Spleen (tissue), 11 donors: Measurements from ENCODE around the gene SLC20A1. TPM values are rescaled to one million over a fixed set of nuclear protein-coding genes. Genes with fewer than 3 reads are reported as not detected.

ENCODE experiments used
- DNase-seq: peaks from one replicate; pipeline ENCODE4 v3.0.0-alpha.2; 2020
- H3K27ac ChIP-seq, 8 donors: fragments of 200-600 bp; sonication (generic) in 7 of 8; 1 replicate in 4 of 8; 2 replicates in 4 of 8; pipeline versions ENCODE4 v1.5.0 to v1.8.0; 2016 to 2021; ENCODE audit warnings: inconsistent platforms in 4 of 8, mild to moderate bottlenecking in 4 of 8, moderate library complexity in 1 of 8
- H3K27me3 ChIP-seq, 7 donors: fragments of 200-600 bp; sonication (generic) in 6 of 7; replicated peaks in 1 of 7; 1 replicate in 4 of 7; 2 replicates in 3 of 7; pipeline versions ENCODE4 v1.5.0 to v1.8.0; 2016 to 2021; ENCODE audit warnings: inconsistent platforms in 3 of 7, mild to moderate bottlenecking in 1 of 7
- H3K36me3 ChIP-seq, 6 donors: fragments of 200-600 bp; sonication (generic) in 5 of 6; 1 replicate in 4 of 6; 2 replicates in 2 of 6; pipeline versions ENCODE4 v1.5.0 to v1.8.0; 2016 to 2021; ENCODE audit warnings: inconsistent platforms in 2 of 6
- H3K4me1 ChIP-seq, 6 donors: fragments of 200-600 bp; sonication (generic) in 5 of 6; 1 replicate in 3 of 6; 2 replicates in 3 of 6; pipeline versions ENCODE4 v1.5.0 to v1.8.0; 2016 to 2021; ENCODE audit warnings: inconsistent platforms in 3 of 6
- H3K4me3 ChIP-seq, 8 donors: fragments of 200-600 bp; sonication (generic) in 7 of 8; 1 replicate in 4 of 8; 2 replicates in 4 of 8; pipeline versions ENCODE4 v1.5.0 to v1.8.0; 2016 to 2021; ENCODE audit warnings: inconsistent platforms in 4 of 8, mild to moderate bottlenecking in 4 of 8, moderate library complexity in 2 of 8
- H3K9me3 ChIP-seq, 8 donors: fragments of 200-600 bp; sonication (generic) in 7 of 8; 1 replicate in 4 of 8; 2 replicates in 4 of 8; pipeline versions ENCODE4 v1.5.0 to v1.8.0; 2016 to 2021; ENCODE audit warnings: inconsistent platforms in 4 of 8
- POLR2A ChIP-seq, 3 donors: fragments of 450-650 bp; IDR thresholded peaks; one replicate each; pipeline ENCODE4 v1.5.1; 2017; ENCODE audit warnings: antibody characterized with exemption in 3 of 3, mild to moderate bottlenecking in 1 of 3
- POLR2AphosphoS5 ChIP-seq, 3 donors: sonication (generic); formaldehyde crosslinking; IDR thresholded peaks; one replicate each; pipeline ENCODE4 v1.5.1; 2017; ENCODE audit warnings: antibody characterized with exemption in 3 of 3
- WGBS, 5 donors: extraction: QIAGEN DNeasy Blood & Tissue Kit in 3 of 5; methylation state at CpG; one replicate each; pipeline versions ENCODE4 v1.1.5 to v1.1.7; 2013 to 2018; 5-methylcytosine and 5-hydroxymethylcytosine counted together
- intact Hi-C: fragments of 100-400 bp; cut with DNase I; formaldehyde crosslinking; loops from one replicate; pipeline ENCODE4 v1.15.0; 2023; ENCODE audit warnings: low total_unique reads
- polyA plus RNA-seq, 3 donors: library from polyadenylated mRNA; stranded (reverse); fragments of 200-250 nt; gene quantifications; one replicate each; pipeline ENCODE4 v1.2.1, GENCODE V29; 2013
- total RNA-seq, 7 donors: library from RNA; depleted of rRNA in 3 of 7; stranded (reverse); fragments of >200 nt in 3 of 7; fragmentation: NEBNext Ultra II Directional in 4 of 7; extraction: Animal tissue kit (Norgen Biotek cat#: 25700) in 4 of 7; gene quantifications; one replicate each; pipeline versions ENCODE4 v1.1.0 to v1.2.1, GENCODE V29; 2016 to 2021
- TF ChIP-seq, protein P1 (sequence below), 11 experiments: fragments of 200-600 bp in 7 of 11; fragments of 450-650 bp in 4 of 11; sonication (generic) in 4 of 11; IDR thresholded peaks in 8 of 11; conservative IDR thresholded peaks in 3 of 11; 1 replicate in 7 of 11; 2 replicates in 4 of 11; pipeline versions ENCODE4 v1.4.0 to v1.8.0; 2016 to 2021; ENCODE audit warnings: antibody characterized with exemption in 11 of 11, inconsistent platforms in 4 of 11, mild to moderate bottlenecking in 1 of 11
- donor health status: healthy with polysubstance abuse.
- donor health status: DM: no; HTN: no; CAD: no; lungs with moderate emphysema.
- donor health status: DM: no; HTN: no; CAD: no.
- donor health status: Bipolar disorder and iron deficiency.
- donor health status: healthy.
- donor health status: DM: no; HTN: no; CAD: no.
- donor health status: DM: yes; HTN: yes; CAD: no.

SLC20A1 gene
- total and polyA plus RNA-seq, 10 donors = 15.4 to 83.6 (median 57.6) TPM

DNA sequence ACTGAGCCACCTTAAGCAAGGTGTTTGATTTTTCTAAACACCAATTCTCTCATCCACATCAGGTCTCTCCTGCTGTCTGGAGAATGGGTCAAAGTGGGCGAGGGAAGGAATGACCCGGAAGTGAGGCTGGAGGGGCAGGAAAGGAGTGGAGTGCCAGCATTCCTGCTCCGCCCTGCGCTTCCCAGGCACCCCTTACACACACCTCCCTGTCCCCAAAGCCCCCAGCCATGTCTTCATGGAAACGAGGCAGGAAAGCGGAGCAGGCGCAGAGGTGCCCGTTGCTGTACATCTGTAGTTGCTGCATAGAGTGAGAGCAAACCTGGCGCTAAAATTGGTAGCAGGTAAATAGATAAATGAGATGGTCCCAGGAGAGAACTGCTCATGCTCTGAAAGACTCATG, 47.9 kb downstream of the SLC20A1 start:
- Histone ChIP-seq H3K4me1 (peaks cover 8 to 47% (median 28%) of the 10 kb centered on the region in 6 donors), H3K36me3 (no peaks in the 10 kb centered on the region), H3K9me3 (no peaks in the 10 kb centered on the region), H3K27ac (no peak overlapping the region), H3K27me3 (no peaks in the 10 kb centered on the region), H3K4me3 (no peak overlapping the region)
- intact Hi-C loops = no loop called here
- whole genome bisulfite sequencing, 5 donors = 85 to 87% (median 86%) methylated on average over 9 of the region's 9 CpGs
- DNase-seq = no peak
- TF ChIP-seq POLR2A (IDR thresholded peaks at IDR 0.05) (no peak), POLR2AphosphoS5 (IDR thresholded peaks at IDR 0.05) (no peak)
- TF ChIP-seq, protein P1, sequence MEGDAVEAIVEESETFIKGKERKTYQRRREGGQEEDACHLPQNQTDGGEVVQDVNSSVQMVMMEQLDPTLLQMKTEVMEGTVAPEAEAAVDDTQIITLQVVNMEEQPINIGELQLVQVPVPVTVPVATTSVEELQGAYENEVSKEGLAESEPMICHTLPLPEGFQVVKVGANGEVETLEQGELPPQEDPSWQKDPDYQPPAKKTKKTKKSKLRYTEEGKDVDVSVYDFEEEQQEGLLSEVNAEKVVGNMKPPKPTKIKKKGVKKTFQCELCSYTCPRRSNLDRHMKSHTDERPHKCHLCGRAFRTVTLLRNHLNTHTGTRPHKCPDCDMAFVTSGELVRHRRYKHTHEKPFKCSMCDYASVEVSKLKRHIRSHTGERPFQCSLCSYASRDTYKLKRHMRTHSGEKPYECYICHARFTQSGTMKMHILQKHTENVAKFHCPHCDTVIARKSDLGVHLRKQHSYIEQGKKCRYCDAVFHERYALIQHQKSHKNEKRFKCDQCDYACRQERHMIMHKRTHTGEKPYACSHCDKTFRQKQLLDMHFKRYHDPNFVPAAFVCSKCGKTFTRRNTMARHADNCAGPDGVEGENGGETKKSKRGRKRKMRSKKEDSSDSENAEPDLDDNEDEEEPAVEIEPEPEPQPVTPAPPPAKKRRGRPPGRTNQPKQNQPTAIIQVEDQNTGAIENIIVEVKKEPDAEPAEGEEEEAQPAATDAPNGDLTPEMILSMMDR (IDR thresholded peaks at IDR 0.05 in 8 of 11, conservative IDR thresholded peaks at IDR 0.05 in 3 of 11) = no peak

DNA sequence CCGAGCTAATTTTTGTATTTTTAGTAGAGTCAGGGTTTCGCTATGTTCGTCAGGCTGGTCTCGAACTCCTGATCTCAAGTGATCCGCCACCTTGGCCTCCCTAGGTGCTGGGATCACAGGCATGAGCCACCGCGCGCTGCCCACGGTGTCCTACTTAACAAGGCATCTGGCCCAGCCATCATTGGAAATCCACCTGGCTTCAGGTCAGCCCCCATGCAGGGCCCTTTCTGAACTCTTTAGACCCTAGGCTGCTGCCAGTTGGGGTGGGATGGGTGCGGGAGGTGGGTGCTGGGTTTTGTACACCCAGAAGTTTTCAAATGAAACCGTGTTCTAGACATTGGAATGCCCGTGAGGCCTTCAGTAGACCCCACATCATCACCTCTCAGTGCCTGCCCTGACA, 48.4 kb downstream of the SLC20A1 start:
- H3K36me3 ChIP-seq = no peaks in the 10 kb centered on the region
- TF ChIP-seq, protein P1 (IDR thresholded peaks at IDR 0.05 in 8 of 11, conservative IDR thresholded peaks at IDR 0.05 in 3 of 11) = no peak
- no peak for TF ChIP-seq POLR2A (IDR thresholded peaks at IDR 0.05)
- TF ChIP-seq POLR2AphosphoS5 (IDR thresholded peaks at IDR 0.05) = no peak
- no peak overlapping the region for H3K4me3 ChIP-seq
- WGBS, 5 donors = 91 to 97% (median 96%) methylated on average over 12 of the region's 12 CpGs
- intact Hi-C loops = no loop called here
- no peak for DNase-seq
- peaks cover 8 to 50% (median 33%) of the 10 kb centered on the region in 6 donors for H3K4me1 ChIP-seq
- H3K27me3 ChIP-seq = no peaks in the 10 kb centered on the region
- no peaks in the 10 kb centered on the region for H3K9me3 ChIP-seq
- no peak overlapping the region for H3K27ac ChIP-seq

DNA sequence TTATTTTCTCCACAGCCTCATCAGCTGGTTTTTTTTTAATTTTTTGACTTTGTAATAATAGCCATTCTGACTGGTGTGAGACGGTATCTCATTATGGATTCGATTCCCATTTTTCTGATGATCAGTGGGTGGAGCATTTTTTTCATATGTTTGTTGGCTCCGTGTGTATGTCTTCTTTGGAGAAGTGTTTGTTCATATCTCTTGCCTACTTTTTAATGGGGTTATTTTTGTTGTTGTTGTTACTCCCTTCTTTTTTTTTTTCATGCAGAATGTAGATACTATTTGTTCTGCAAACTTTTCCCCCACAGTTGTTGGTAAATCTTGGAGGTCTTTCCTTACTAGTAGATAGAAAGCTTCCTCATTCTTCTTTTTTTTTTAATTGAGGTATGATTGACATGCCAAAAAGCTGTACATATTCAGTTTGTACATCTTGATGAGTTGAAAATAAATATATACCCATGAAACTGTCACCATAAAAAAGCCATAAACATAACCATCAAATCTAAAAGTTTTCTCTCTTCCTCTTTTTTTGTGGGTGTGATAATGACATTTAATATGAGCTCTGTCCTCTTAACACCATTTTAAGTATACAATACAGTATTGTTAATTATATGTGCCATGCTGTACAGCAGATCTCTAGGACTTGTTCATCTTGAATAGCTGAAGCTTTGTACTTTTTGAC, 53.2 kb downstream of the SLC20A1 start:
- H3K9me3 ChIP-seq = no peaks in the 10 kb centered on the region
- no peaks in the 10 kb centered on the region for H3K36me3 ChIP-seq
- peaks cover 9 to 46% (median 34%) of the 10 kb centered on the region in 6 donors for H3K4me1 ChIP-seq
- intact Hi-C loops = no loop called here
- peak overlapping the region in 1 of 8 donors; percentile 45 for H3K4me3 ChIP-seq
- 85 to 91% (median 87%) methylated on average over 3 of the region's 3 CpGs for WGBS, 5 donors
- no peaks in the 10 kb centered on the region for H3K27me3 ChIP-seq
- TF ChIP-seq POLR2A (IDR thresholded peaks at IDR 0.05) (no peak), POLR2AphosphoS5 (IDR thresholded peaks at IDR 0.05) (no peak)
- TF ChIP-seq, protein P1 (IDR thresholded peaks at IDR 0.05 in 8 of 11, conservative IDR thresholded peaks at IDR 0.05 in 3 of 11) = no peak
- peak overlapping the region; percentile 10 to 92 (median 88) for H3K27ac ChIP-seq
- no peak for DNase-seq

DNA sequence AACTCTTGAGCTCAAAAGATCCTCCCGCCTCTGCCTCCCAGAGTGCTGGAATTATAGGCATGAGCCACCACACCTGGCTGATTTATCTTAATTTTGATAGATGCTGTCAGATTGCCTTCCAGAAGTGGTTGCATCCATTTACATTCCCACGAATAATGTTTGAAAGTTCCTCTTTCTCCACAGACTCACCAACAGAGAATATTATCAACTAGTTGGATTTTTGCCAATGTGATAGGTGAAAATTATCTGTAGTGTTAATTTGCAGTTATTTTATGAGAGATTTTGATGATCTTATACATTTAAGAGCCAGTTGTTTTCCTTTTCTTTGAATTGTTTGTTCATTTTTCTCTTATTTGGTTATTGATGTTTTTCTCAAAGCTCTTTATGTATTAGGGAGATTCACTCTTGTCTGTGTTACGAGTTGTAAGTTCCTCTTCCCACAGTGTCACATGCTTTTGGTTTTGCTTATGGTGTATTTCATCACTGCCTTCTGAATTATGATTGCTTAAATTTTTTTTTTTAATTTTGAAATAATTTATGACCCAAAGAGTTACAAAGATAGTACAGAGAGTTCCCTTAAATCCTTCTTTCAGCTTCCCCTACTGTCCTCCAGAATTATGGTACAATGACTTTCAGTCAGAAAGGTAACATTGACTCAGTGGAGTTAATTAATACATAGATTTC, 54.4 kb downstream of the SLC20A1 start:
- intact Hi-C loops = no loop called here
- WGBS, 5 donors = 46 to 62% (median 51%) methylated on average over 3 of the region's 3 CpGs
- Histone ChIP-seq H3K36me3 (no peaks in the 10 kb centered on the region), H3K27ac (peak overlapping the region; percentile 4 to 92 (median 88)), H3K4me3 (peak overlapping the region in 1 of 8 donors; percentile 45), H3K27me3 (no peaks in the 10 kb centered on the region), H3K4me1 (peaks cover 9 to 48% (median 34%) of the 10 kb centered on the region in 6 donors), H3K9me3 (no peaks in the 10 kb centered on the region)
- no peak for DNase-seq
- TF ChIP-seq, protein P1 (IDR thresholded peaks at IDR 0.05 in 8 of 11, conservative IDR thresholded peaks at IDR 0.05 in 3 of 11) = no peak
- TF ChIP-seq POLR2A (IDR thresholded peaks at IDR 0.05) = no peak
- no peak for TF ChIP-seq POLR2AphosphoS5 (IDR thresholded peaks at IDR 0.05)
